SHP77 treated with DMSO at 0.1 percent for 48 hours (cell line): Measurements from ENCODE around the gene FGFR1OP2.

Source experiments
- DNase-seq: peaks from one replicate; lab custom pipeline; 2025; lab: John Stamatoyannopoulos, UW

FGFR1OP2 gene

DNA sequence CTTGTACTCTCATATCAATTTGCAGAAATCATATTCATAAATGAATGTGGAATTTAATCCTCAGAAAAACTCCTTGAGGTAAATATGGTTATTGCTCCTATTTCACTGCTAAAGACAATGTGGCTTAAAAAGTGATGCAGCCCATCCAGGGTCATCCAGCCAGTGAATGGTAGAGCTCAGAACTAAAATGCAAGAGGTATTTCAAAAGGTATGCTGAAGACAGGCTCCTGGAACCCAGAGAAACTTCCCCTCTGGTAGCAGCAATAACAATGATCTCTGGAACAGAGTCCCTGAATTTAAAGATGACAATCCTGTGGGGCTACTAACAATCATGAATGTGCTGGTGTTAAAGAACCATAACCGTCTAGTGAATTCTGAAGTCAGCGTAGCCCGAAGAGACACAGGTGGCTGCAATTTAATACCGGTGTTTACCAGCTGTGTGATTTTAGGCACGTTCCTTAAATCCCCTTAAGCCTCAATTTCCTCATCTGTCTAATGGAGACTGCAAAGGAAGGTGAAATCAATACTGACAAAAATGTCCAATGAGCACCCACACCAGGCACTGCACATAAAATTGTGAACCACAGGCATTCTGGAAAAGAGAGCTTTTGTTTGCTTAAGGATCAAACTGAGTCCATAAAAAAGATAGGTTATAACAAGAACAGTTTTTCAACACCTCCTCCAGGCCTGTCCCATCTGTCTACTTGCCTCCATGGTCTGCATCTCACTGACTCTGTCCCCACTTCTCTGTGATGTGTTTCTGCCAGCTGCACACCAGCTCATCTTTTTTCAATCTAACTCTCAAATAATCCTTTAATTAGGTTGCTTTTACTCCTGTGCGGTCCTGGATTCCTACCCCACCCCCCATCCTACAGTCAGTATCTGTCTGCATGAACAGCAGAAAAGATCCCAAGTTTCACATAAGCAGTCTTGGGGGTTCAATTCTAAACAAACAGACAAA is 65.4 kb downstream of the FGFR1OP2 start:
- peak; percentile 79 for DNase-seq

- DNase-seq: no peak
These were observed 67.2 kb downstream of the FGFR1OP2 start for GRCh38 chr12:27005495-27005894.

- no peak for DNase-seq
These were observed 68.7 kb downstream of the FGFR1OP2 start for GRCh38 chr12:27006797-27007467.

DNA sequence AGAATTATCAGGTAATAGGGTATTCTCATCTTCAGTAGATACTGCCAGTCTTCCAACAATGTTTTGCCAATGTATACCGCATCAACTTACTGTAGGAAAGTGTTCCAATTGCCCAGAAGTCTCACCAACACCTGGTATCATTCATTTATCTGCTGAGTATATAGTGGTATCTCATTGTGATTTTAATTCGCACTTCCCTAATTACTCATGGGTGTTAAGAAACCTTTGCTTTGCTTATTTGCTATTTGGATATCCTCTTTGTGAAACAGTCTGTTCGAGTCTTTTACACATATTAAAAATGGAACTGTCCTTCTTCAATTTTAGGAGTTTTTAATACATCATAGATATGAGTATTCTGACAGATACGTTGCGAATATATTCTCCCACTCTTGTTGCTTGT is 69.8 kb downstream of the FGFR1OP2 start:
- no peak for DNase-seq

DNA sequence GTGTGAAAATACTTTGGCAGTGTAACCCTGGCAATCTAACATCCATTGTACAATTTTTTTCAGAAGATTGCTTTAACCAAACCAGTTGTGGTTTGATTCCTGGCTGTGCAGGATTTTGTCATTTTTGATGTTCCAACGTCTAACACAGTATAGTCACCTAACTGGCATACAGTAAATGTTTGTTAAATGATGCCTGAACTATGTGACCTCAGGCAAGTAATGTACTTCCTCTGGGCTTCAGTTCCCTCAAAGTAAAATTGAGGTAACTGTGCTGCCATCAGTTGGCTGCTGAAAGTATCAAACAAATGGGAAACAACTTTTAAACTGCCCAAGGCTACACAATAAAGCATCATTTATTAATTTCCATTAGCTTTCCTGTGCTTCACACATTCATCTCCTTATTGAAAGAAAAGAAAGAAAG is 71.6 kb downstream of the FGFR1OP2 start:
- DNase-seq: no peak

GRCh38 chr12:27012239-27012981 is 74.1 kb downstream of the FGFR1OP2 start:
- no peak for DNase-seq

GRCh38 chr12:27012982-27013255 is 74.6 kb downstream of the FGFR1OP2 start:
- no peak for DNase-seq

DNA sequence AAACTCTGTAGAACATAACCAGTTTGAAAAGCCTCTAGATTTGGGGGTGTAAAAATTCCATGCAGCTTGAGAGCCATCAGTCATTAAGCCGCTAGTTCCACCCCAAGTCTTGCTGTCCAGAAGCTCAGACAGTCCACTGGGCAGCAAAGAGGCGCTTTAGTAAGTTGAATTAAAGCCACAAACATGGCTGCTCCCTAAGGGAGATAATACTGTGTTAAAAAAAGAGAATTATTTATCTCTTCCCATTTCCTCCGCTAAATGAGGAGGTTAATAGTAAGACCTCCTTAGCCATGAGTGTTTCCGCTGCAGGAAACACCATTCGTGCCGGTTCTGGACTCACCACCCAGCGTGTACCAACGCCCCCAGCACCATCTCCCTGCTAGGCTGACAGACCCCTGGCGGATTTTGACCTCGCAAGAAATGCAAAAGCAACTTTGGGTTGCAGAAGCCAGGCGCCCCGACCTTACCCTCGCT is 75.4 kb downstream of the FGFR1OP2 start:
- peak; percentile 64 for DNase-seq

GRCh38 chr12:27014085-27014858 is 76.0 kb downstream of the FGFR1OP2 start, which contains the start of gene TM7SF3:
TM7SF3 (minus strand) TSS chr12:27014384; CDS start chr12:27014168, 216 bp downstream.
- peak; percentile 90 for DNase-seq

DNA sequence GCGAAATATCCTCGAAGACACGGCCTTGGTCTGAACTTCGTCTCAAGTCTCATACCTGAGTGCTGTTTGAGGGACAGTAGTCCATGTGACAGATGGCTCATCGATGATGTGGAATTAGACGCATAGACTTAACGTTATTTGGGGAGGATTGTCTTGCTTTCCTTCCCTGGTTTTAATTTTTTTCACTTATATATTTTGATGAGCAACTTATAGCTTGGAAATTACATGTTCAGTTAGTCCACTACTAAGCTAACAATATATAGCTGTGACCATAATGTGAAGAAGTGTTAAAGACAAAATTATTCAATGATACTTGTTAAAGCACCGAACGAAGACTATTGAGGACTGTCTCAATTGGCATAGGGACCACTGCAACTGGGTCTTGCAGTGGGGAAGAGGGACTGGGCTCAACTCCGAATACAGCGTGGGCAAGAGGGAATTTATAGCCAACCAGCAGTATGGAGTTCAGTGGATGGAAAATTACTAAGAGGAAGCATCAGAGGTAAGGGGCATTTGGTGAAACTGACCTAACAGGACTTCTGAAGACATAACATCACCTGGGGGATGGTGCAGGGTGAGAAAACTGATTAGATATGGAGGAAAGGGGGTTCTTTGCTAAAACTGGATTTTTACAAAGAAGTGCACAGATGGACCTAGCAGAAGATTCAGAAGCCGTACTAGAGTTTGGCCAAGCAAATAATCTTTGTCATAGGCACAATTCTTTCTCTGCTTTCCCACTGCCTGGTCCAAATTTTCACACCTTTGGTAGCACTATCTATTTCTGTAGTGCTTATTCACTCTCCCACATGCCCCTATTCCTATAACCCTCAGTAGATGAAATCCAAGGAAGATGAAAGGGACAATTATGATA is 76.8 kb downstream of the FGFR1OP2 start:
- DNase-seq: peak; percentile 56

- DNase-seq: peak; percentile 49
These were observed 77.4 kb downstream of the FGFR1OP2 start for GRCh38 chr12:27015730-27016076.
